Amygdala (tissue), 56 donors: ENCODE measurements around the gene SLC6A13.
"Not testable (repeated sequence)": the region's sequence is repeated elsewhere in the genome, so short reads cannot be mapped to it uniquely, and the experiment has no call there.

Experiments used
- DNase-seq, 56 donors: peaks; one replicate each; lab custom pipeline; 2025; lab: John Stamatoyannopoulos, UW

The SLC6A13 gene

GRCh38 chr12:218728-219590, 43.7 kb downstream of the SLC6A13 start:
- no peak for DNase-seq

DNA sequence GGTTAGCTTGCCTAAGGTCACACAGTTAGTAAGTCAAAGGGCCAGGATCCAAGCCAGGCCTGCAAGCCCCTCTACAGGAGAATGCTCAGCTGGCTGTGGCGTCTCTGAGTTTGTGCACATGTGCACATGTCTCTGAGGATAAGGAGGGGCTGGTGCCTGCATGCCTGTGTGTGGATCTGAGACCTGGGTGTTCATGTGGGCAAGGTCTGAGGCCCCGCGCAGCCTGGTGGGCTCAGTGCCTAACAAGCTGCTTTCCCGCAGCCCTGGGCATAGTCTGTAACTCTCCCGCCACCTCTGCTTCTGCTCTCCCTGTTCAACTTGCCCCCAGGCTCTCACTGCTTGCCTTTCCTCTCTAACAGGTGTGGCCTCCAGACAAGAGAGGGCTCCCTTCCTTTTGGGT, 44.4 kb downstream of the SLC6A13 start:
- DNase-seq, result no peak

- DNase-seq, result not testable (repeated sequence)
Measured at GRCh38 chr12:217029-217428, 45.6 kb downstream of the SLC6A13 start.

- no peak for DNase-seq
Measured at GRCh38 chr12:215116-215515, 47.5 kb downstream of the SLC6A13 start.

GRCh38 chr12:214003-214741, 48.5 kb downstream of the SLC6A13 start, which contains the start of gene SLC6A12:
SLC6A12 (minus strand) TSS chr12:214157; CDS start chr12:209986, 4,171 bp downstream.
- DNase-seq, result no peak

GRCh38 chr12:213527-213932, 49.1 kb downstream of the SLC6A13 start:
- no peak for DNase-seq

- no peak for DNase-seq
Measured at GRCh38 chr12:212715-213526, 49.7 kb downstream of the SLC6A13 start.

DNA sequence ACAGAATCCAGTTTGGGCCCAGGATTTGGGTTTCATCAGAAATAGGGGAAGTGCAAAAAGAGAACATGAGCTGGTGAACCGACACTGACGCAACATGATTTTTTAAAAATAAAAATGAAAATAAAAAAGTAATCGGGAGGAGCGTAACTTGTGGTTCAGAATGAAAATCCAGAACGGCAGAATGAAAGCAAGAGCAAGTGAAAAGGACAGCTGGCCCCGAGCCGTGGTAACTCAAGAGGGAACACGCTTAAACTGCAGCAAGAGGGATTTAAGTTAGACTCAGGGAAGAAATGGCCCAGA, 50.3 kb downstream of the SLC6A13 start:
- no peak for DNase-seq

DNA sequence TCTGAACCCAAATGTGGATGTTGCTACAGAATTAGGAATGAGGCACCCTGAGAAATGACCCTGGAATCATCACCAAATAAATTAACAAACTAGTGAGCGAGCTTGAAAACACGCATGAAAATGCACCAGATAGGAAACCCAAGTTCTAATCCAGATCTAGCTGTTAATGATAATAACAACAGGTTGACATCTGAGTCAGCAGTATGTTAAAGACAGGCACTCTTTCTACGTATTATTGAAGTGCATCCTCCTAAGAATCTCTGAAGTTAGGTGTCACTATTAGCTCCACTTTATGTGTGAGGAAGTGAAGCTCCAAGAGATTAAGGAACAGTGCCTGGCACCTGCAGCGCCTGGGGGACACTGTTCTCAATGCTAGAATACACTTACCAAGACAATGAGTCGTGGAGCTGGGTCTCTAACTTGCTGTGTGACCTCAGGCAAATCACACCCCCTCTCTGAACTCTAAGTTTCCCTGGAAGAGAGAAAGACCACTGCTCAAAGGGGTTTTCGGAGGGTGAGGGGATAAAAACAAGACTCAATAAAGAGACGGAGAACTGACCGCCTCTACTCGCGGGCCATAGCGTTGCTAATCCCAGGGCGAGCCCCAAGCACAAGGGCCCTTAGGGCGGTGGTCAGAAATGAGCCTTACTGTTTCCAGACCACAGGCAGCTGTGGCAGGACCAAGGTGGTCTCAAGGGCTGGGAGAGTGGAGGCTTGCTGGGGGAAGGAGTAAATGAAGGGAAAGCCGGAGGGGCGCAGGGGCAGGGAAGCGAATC, 50.8 kb downstream of the SLC6A13 start:
- no peak for DNase-seq

- DNase-seq, result no peak
Measured at GRCh38 chr12:211142-211465, 51.5 kb downstream of the SLC6A13 start.

- no peak for DNase-seq
Measured at GRCh38 chr12:210277-211141, 52.1 kb downstream of the SLC6A13 start.

- DNase-seq, result no peak
Measured at GRCh38 chr12:209851-210250, 52.8 kb downstream of the SLC6A13 start.

GRCh38 chr12:209246-209645, 53.4 kb downstream of the SLC6A13 start:
- no peak for DNase-seq

- no peak for DNase-seq
Measured at GRCh38 chr12:208813-209212, 53.8 kb downstream of the SLC6A13 start.

DNA sequence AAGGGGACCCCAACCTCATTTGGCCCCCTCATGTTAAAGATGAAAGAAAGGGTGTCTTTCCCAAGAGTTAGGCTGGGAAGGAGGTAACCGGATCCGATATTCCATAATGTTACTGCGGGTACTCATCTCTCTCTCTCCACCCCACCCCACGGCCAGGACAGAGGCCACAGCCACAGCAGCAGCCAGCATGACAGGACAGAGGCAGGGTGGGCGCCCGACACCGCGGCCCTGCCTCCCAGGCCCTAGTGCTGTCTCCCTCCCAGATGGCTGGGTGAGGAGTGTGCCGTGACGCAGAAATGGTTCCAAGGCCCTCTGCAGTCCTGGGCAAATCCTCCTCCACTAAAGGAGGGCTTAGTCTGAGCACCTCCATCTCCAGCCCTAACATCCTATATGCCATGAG, 54.8 kb downstream of the SLC6A13 start:
- DNase-seq, result no peak

GRCh38 chr12:206746-207440, 55.7 kb downstream of the SLC6A13 start:
- no peak for DNase-seq

- DNase-seq, result no peak
Measured at GRCh38 chr12:205026-205425, 57.6 kb downstream of the SLC6A13 start.

- peak in 1 of 56 donors; percentile 8 for DNase-seq
Measured at GRCh38 chr12:204261-204678, 58.4 kb downstream of the SLC6A13 start.
